HepG2 (cell line): ENCODE results near the gene AKT2. TPM values are rescaled to one million over a fixed set of nuclear protein-coding genes. Genes with fewer than 3 reads are reported as not detected.
A peak's percentile ranks its signal among the peaks of the same experiment; 100 is the strongest.

Experiments
- ETV6 ChIP-seq: sonication (generic); formaldehyde crosslinking; conservative IDR thresholded peaks from 2 replicates; pipeline ENCODE4 v1.4.0; 2020; ENCODE audit warnings: missing genetic modification reagents
- FOXK1 ChIP-seq: sonication (generic); formaldehyde crosslinking; IDR thresholded peaks from 2 replicates; pipeline ENCODE4 v1.4.0; 2020; ENCODE audit warnings: low read depth, missing genetic modification reagents, borderline replicate concordance
- HCFC1 ChIP-seq: fragments of 150-350 bp; IDR thresholded peaks from 2 replicates; pipeline ENCODE4 v1.6.1; 2014; ENCODE audit warnings: low read depth, low read length
- HNRNPLL ChIP-seq: fragments of 200-400 bp; formaldehyde crosslinking; IDR thresholded peaks from 2 replicates; pipeline ENCODE4 v1.6.1; 2017; ENCODE audit warnings: mild to moderate bottlenecking, low read depth, low read length; ENCODE audit not compliant: poor library complexity, severe bottlenecking
- KLF9 ChIP-seq: IDR thresholded peaks from 2 replicates; pipeline ENCODE4 v1.6.1; 2016; ENCODE audit warnings: low read depth
- NFYB ChIP-seq: sonication (generic); formaldehyde crosslinking; IDR thresholded peaks from 2 replicates; pipeline ENCODE4 v1.4.0; 2020; ENCODE audit warnings: missing genetic modification reagents
- NRL ChIP-seq: sonication (generic); formaldehyde crosslinking; IDR thresholded peaks from 2 replicates; pipeline ENCODE4 v1.5.0; 2020; ENCODE audit warnings: missing genetic modification reagents, mild to moderate bottlenecking, moderate library complexity, borderline replicate concordance
- PBX2 ChIP-seq: IDR thresholded peaks from 2 replicates; pipeline ENCODE4 v1.6.1; 2016; ENCODE audit warnings: control low read depth
- REL ChIP-seq: sonication (generic); formaldehyde crosslinking; conservative IDR thresholded peaks from 2 replicates; pipeline ENCODE4 v1.8.0; 2022; ENCODE audit warnings: mild to moderate bottlenecking, missing genetic modification reagents, moderate library complexity
- ZNF138 ChIP-seq: sonication (generic); formaldehyde crosslinking; IDR thresholded peaks from 2 replicates; pipeline ENCODE4 v1.5.0; 2020; ENCODE audit warnings: mild to moderate bottlenecking, low read depth, missing genetic modification reagents
- ZNF260 ChIP-seq: sonication (generic); formaldehyde crosslinking; IDR thresholded peaks from 2 replicates; pipeline ENCODE4 v1.4.0; 2020; ENCODE audit warnings: missing genetic modification reagents, low read depth, mild to moderate bottlenecking, borderline replicate concordance
- ZNF263 ChIP-seq: sonication (generic); formaldehyde crosslinking; IDR thresholded peaks from 2 replicates; pipeline ENCODE4 v1.4.0; 2020; ENCODE audit warnings: missing genetic modification reagents
- ZNF367 ChIP-seq: sonication (generic); formaldehyde crosslinking; IDR thresholded peaks from 2 replicates; pipeline ENCODE4 v1.4.0; 2020; ENCODE audit warnings: missing genetic modification reagents, borderline replicate concordance
- ZNF383 ChIP-seq: sonication (generic); formaldehyde crosslinking; IDR thresholded peaks from 2 replicates; pipeline ENCODE4 v1.4.0; 2020; ENCODE audit warnings: missing genetic modification reagents, mild to moderate bottlenecking, borderline replicate concordance
- ZNF574 ChIP-seq: sonication (generic); formaldehyde crosslinking; IDR thresholded peaks from 2 replicates; pipeline ENCODE4 v1.4.0; 2020; ENCODE audit warnings: missing genetic modification reagents
- ZNF660 ChIP-seq: sonication (generic); formaldehyde crosslinking; IDR thresholded peaks from 2 replicates; pipeline ENCODE4 v1.5.1; 2020; ENCODE audit warnings: mild to moderate bottlenecking, low read depth, missing genetic modification reagents, borderline replicate concordance
- ZNF75D ChIP-seq: sonication (generic); formaldehyde crosslinking; IDR thresholded peaks from 2 replicates; pipeline ENCODE4 v1.8.1; 2023; ENCODE audit warnings: missing genetic modification reagents, mild to moderate bottlenecking, borderline replicate concordance
- polyA plus RNA-seq, 8 experiments: library from polyadenylated mRNA; depleted of rRNA in 3 of 8; stranded (reverse) in 7 of 8; unstranded in 1 of 8; fragments of >200 nt; fragmentation: Illumina TruSeq in 4 of 8; extraction: Trizol in 4 of 8; gene quantifications; 2 replicates each; pipeline versions ENCODE4 v1.2.1 to v1.2.3, GENCODE V29; 2011 to 2016; ENCODE audit warnings: low read depth in 4 of 8, missing spikeins in 1 of 8, mixed read lengths in 1 of 8; ENCODE audit not compliant: insufficient read depth in 1 of 8
- total RNA-seq, 5 experiments: library from RNA; depleted of rRNA; stranded (reverse); fragments of >200 nt; fragmentation: Illumina TruSeq; extraction: Trizol; gene quantifications; 2 replicates each; pipeline ENCODE4 v1.2.3, GENCODE V29; 2016; ENCODE audit warnings: low read depth in 1 of 5
- TF ChIP-seq, protein P1 (sequence below): sonication (generic); formaldehyde crosslinking; IDR thresholded peaks from 2 replicates; pipeline ENCODE4 v1.8.0; 2022; ENCODE audit warnings: missing genetic modification reagents, mild to moderate bottlenecking, moderate library complexity, borderline replicate concordance
- TF ChIP-seq, protein P2 (sequence below): sonication (generic); formaldehyde crosslinking; IDR thresholded peaks from 2 replicates; pipeline ENCODE4 v1.4.0; 2020; ENCODE audit warnings: mild to moderate bottlenecking, low read depth, missing genetic modification reagents

Gene AKT2
- total and polyA plus RNA-seq, 2 of the 13 experiments (the other 11 are each of a cell fraction or from before 2014, with no cell fraction given), result 82.1 to 173 TPM

- TF ChIP-seq ZNF263 (peak; percentile 64), KLF9 (CRISPR knock-in tag) (no peak), ZNF660 (no peak), REL (CRISPR knock-in tag) (no peak), HCFC1 (peak; percentile 74), NRL (CRISPR knock-in tag) (peak; percentile 84; the same call in 1 of the 2 replicates), ZNF138 (CRISPR knock-in tag) (no peak), ZNF367 (CRISPR knock-in tag) (no peak), NFYB (CRISPR knock-in tag) (0 out of 2 replicates have a peak, but pooled peaks have one; percentile 21), ZNF260 (CRISPR knock-in tag) (no peak), ZNF383 (CRISPR knock-in tag) (no peak), PBX2 (CRISPR knock-in tag) (no peak), ETV6 (CRISPR knock-in tag) (0 out of 2 replicates have a peak, but pooled peaks have one; percentile 51), FOXK1 (CRISPR knock-in tag) (no peak), HNRNPLL (peak; percentile 67), ZNF574 (peak; percentile 87), ZNF75D (CRISPR knock-in tag) (no peak)
- TF ChIP-seq, protein P1, sequence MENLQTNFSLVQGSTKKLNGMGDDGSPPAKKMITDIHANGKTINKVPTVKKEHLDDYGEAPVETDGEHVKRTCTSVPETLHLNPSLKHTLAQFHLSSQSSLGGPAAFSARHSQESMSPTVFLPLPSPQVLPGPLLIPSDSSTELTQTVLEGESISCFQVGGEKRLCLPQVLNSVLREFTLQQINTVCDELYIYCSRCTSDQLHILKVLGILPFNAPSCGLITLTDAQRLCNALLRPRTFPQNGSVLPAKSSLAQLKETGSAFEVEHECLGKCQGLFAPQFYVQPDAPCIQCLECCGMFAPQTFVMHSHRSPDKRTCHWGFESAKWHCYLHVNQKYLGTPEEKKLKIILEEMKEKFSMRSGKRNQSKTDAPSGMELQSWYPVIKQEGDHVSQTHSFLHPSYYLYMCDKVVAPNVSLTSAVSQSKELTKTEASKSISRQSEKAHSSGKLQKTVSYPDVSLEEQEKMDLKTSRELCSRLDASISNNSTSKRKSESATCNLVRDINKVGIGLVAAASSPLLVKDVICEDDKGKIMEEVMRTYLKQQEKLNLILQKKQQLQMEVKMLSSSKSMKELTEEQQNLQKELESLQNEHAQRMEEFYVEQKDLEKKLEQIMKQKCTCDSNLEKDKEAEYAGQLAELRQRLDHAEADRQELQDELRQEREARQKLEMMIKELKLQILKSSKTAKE (CRISPR knock-in tag), result no peak
- TF ChIP-seq, protein P2, sequence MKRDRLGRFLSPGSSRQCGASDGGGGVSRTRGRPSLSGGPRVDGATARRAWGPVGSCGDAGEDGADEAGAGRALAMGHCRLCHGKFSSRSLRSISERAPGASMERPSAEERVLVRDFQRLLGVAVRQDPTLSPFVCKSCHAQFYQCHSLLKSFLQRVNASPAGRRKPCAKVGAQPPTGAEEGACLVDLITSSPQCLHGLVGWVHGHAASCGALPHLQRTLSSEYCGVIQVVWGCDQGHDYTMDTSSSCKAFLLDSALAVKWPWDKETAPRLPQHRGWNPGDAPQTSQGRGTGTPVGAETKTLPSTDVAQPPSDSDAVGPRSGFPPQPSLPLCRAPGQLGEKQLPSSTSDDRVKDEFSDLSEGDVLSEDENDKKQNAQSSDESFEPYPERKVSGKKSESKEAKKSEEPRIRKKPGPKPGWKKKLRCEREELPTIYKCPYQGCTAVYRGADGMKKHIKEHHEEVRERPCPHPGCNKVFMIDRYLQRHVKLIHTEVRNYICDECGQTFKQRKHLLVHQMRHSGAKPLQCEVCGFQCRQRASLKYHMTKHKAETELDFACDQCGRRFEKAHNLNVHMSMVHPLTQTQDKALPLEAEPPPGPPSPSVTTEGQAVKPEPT (CRISPR knock-in tag), result no peak
These were observed 94.0 kb downstream of the AKT2 start, which contains the start of gene MAP3K10 (continued) for GRCh38 chr19:40190891-40191835.
